ENCODE measurements around the gene RBM47. TPM values are rescaled to one million over a fixed set of nuclear protein-coding genes. Genes with fewer than 3 reads are reported as not detected.

The RBM47 gene
- total RNA-seq, 4 donors from 2014 or later = 13.3 to 38.3 (median 21.8) TPM

GRCh38 chr4:40599431-40599830 is 30.2 kb downstream of the RBM47 start:
- Histone ChIP-seq H3K27ac (replicated peaks in 1 of 4) (no peak overlapping the region), H3K4me3 (no peak overlapping the region), H3K27me3 (no peaks in the 10 kb centered on the region), H3K36me3 (no peaks in the 10 kb centered on the region), H3K9me3 (no peaks in the 10 kb centered on the region), H3K4me1 (no peaks in the 10 kb centered on the region)
- intact Hi-C loops (cut with DNase I) = no loop called here
- no peak for DNase-seq (ENCODE audit: extremely low spot score)
- TF ChIP-seq POLR2A (IDR thresholded peaks at IDR 0.05; ENCODE audit: low read depth) (no peak), POLR2AphosphoS5 (IDR thresholded peaks at IDR 0.05) (no peak), CTCF (IDR thresholded peaks at IDR 0.05) (no peak), EP300 (IDR thresholded peaks at IDR 0.05) (no peak)
- WGBS = 72% methylated on average over 2 of the region's 2 CpGs

DNA sequence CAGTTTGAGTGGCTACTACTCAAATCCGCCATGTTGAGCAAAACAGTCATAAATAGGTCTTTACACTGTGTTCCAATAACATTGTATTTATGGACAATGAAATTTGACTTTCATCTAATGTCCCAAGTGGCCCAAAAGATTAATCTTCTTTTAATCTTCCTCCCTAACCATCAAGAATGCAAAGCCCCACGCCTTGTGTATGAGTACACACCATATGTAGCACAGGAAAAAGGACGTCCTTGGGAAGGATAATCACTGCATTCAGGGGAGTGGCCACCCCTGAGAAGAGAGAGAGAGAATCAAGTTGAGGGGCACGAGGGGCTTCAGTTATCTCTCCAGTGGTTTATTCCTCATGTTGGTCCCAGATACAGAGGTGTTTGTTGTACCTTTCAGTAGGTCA is 33.1 kb downstream of the RBM47 start:
- Histone ChIP-seq H3K27ac (replicated peaks in 1 of 4) (no peak overlapping the region), H3K9me3 (peaks cover 0 to 2% (median 0%) of the 10 kb centered on the region in 4 donors), H3K27me3 (no peaks in the 10 kb centered on the region), H3K4me1 (no peaks in the 10 kb centered on the region), H3K36me3 (no peaks in the 10 kb centered on the region), H3K4me3 (no peak overlapping the region)
- intact Hi-C loops (cut with DNase I) = no loop called here
- TF ChIP-seq CTCF (IDR thresholded peaks at IDR 0.05) (no peak), POLR2AphosphoS5 (IDR thresholded peaks at IDR 0.05) (no peak), EP300 (IDR thresholded peaks at IDR 0.05) (no peak)
- DNase-seq (ENCODE audit: extremely low spot score) = no peak
- WGBS = 83% methylated on average over 4 of the region's 4 CpGs

- H3K4me1 ChIP-seq = no peaks in the 10 kb centered on the region
- H3K36me3 ChIP-seq = no peaks in the 10 kb centered on the region
- H3K27me3 ChIP-seq = no peaks in the 10 kb centered on the region
- H3K4me3 ChIP-seq = no peak overlapping the region
- no peak for DNase-seq (ENCODE audit: extremely low spot score)
- TF ChIP-seq POLR2AphosphoS5 (IDR thresholded peaks at IDR 0.05) (no peak), EP300 (IDR thresholded peaks at IDR 0.05) (no peak), POLR2A (IDR thresholded peaks at IDR 0.05; ENCODE audit: low read depth) (no peak), CTCF (IDR thresholded peaks at IDR 0.05) (no peak)
- intact Hi-C loops (cut with DNase I) = no loop called here
- WGBS = 74% methylated on average over 5 of the region's 5 CpGs
- no peak overlapping the region for H3K27ac ChIP-seq (replicated peaks in 1 of 4)
- H3K9me3 ChIP-seq = peaks cover 0 to 3% (median 0%) of the 10 kb centered on the region in 4 donors
These were observed 33.7 kb downstream of the RBM47 start for GRCh38 chr4:40595981-40596380.

GRCh38 chr4:40594261-40595178 is 35.1 kb downstream of the RBM47 start:
- no peak for DNase-seq (ENCODE audit: extremely low spot score)
- Histone ChIP-seq H3K4me1 (no peaks in the 10 kb centered on the region), H3K4me3 (no peak overlapping the region), H3K27ac (replicated peaks in 1 of 4) (no peak overlapping the region), H3K27me3 (no peaks in the 10 kb centered on the region), H3K9me3 (peaks cover 0 to 3% (median 0%) of the 10 kb centered on the region in 4 donors), H3K36me3 (no peaks in the 10 kb centered on the region)
- intact Hi-C loops (cut with DNase I) = no loop called here
- TF ChIP-seq EP300 (IDR thresholded peaks at IDR 0.05) (no peak), POLR2AphosphoS5 (IDR thresholded peaks at IDR 0.05) (no peak), POLR2A (IDR thresholded peaks at IDR 0.05; ENCODE audit: low read depth) (no peak), CTCF (IDR thresholded peaks at IDR 0.05) (no peak)
- WGBS = 76% methylated on average over 14 of the region's 14 CpGs

Data from esophagus muscularis mucosa (tissue), 4 donors.